Tibial artery (tissue), 4 donors: Measurements from ENCODE around the gene MARCHF7.
"Not testable (repeated sequence)": the region's sequence is repeated elsewhere in the genome, so short reads cannot be mapped to it uniquely, and the experiment has no call there.

Experiments used
- DNase-seq, 2 donors: peaks; one replicate each; pipeline ENCODE4 v3.0.0-alpha.2; 2019
- H3K27ac ChIP-seq, 2 donors: fragments of 200-600 bp; sonication (generic) in 1 of 2; 1 replicate in 1 of 2; 2 replicates in 1 of 2; pipeline ENCODE4 v1.5.1; 2018 to 2019; ENCODE audit warnings: mild to moderate bottlenecking in 1 of 2
- H3K27me3 ChIP-seq, 2 donors: fragments of 200-600 bp; sonication (generic) in 1 of 2; one replicate each; pipeline versions ENCODE4 v1.5.1 to v1.6.0; 2016 to 2019
- H3K36me3 ChIP-seq, 3 donors: fragments of 200-600 bp; sonication (generic) in 2 of 3; one replicate each; pipeline ENCODE4 v1.5.1; 2016 to 2019; ENCODE audit warnings: mild to moderate bottlenecking in 2 of 3
- H3K4me1 ChIP-seq, 4 donors: fragments of 200-600 bp; sonication (generic) in 2 of 4; 1 replicate in 3 of 4; 2 replicates in 1 of 4; pipeline ENCODE4 v1.5.1; 2016 to 2019
- H3K4me3 ChIP-seq, 2 donors: fragments of 200-600 bp; sonication (generic) in 1 of 2; 1 replicate in 1 of 2; 2 replicates in 1 of 2; pipeline ENCODE4 v1.5.1; 2018 to 2019; ENCODE audit warnings: mild to moderate bottlenecking in 2 of 2
- H3K9me3 ChIP-seq, 3 donors: fragments of 200-600 bp; sonication (generic) in 1 of 3; one replicate each; pipeline ENCODE4 v1.5.1; 2016 to 2019
- CTCF ChIP-seq, 2 experiments: fragments of 200-600 bp in 1 of 2; fragments of 450-650 bp in 1 of 2; IDR thresholded peaks; one replicate each; pipeline ENCODE4 v1.5.1; 2017 to 2019; ENCODE audit warnings: antibody characterized with exemption in 2 of 2, mild to moderate bottlenecking in 1 of 2, moderate library complexity in 1 of 2
- intact Hi-C: fragments of 100-400 bp; cut with DNase I; formaldehyde crosslinking; loops from one replicate; pipeline ENCODE4 v1.15.0; 2023; ENCODE audit warnings: low total_unique reads

The MARCHF7 gene

GRCh38 chr2:159722580-159722979, 10.3 kb downstream of the MARCHF7 start:
- TF ChIP-seq CTCF (IDR thresholded peaks at IDR 0.05), result no peak
- DNase-seq, result no peak
- Histone ChIP-seq H3K27ac (no peak overlapping the region), H3K27me3 (no peaks in the 10 kb centered on the region), H3K9me3 (no peaks in the 10 kb centered on the region), H3K4me3 (no peak overlapping the region), H3K4me1 (peaks cover 0 to 57% (median 26%) of the 10 kb centered on the region in 4 donors), H3K36me3 (peaks cover 17 to 31% (median 25%) of the 10 kb centered on the region in 3 donors)
- intact Hi-C loops, result no loop called here

GRCh38 chr2:159724795-159725572, 12.7 kb downstream of the MARCHF7 start:
- H3K27me3 ChIP-seq, intact Hi-C loops, H3K4me3 ChIP-seq, H3K27ac ChIP-seq, H3K9me3 ChIP-seq, DNase-seq: not testable (repeated sequence)
- Histone ChIP-seq H3K4me1 (peaks cover 0 to 50% (median 15%) of the 10 kb centered on the region in 4 donors), H3K36me3 (peaks cover 17 to 30% (median 22%) of the 10 kb centered on the region in 3 donors)

- TF ChIP-seq CTCF (IDR thresholded peaks at IDR 0.05), result no peak
- intact Hi-C loops, result no loop called here
- DNase-seq, result no peak
- Histone ChIP-seq H3K27ac (no peak overlapping the region), H3K36me3 (peaks cover 17 to 30% (median 20%) of the 10 kb centered on the region in 3 donors), H3K9me3 (no peaks in the 10 kb centered on the region), H3K4me3 (no peak overlapping the region), H3K4me1 (peaks cover 0 to 46% (median 12%) of the 10 kb centered on the region in 4 donors), H3K27me3 (no peaks in the 10 kb centered on the region)
Observed at GRCh38 chr2:159725713-159726112, 13.4 kb downstream of the MARCHF7 start.

GRCh38 chr2:159728629-159729028, 16.3 kb downstream of the MARCHF7 start:
- Histone ChIP-seq H3K27me3 (no peaks in the 10 kb centered on the region), H3K4me3 (no peak overlapping the region), H3K27ac (no peak overlapping the region), H3K9me3 (no peaks in the 10 kb centered on the region), H3K36me3 (peaks cover 36 to 49% (median 42%) of the 10 kb centered on the region in 3 donors), H3K4me1 (peaks cover 0 to 25% (median 4%) of the 10 kb centered on the region in 4 donors)
- intact Hi-C loops, result no loop called here
- DNase-seq, result no peak
- TF ChIP-seq CTCF (IDR thresholded peaks at IDR 0.05), result no peak

- no peaks in the 10 kb centered on the region for H3K9me3 ChIP-seq
- peaks cover 0 to 46% (median 0%) of the 10 kb centered on the region in 4 donors for H3K4me1 ChIP-seq
- no peak overlapping the region for H3K4me3 ChIP-seq
- intact Hi-C loops, result no loop called here
- no peak overlapping the region for H3K27ac ChIP-seq
- peaks cover 28 to 68% (median 54%) of the 10 kb centered on the region in 3 donors for H3K36me3 ChIP-seq
- no peak for TF ChIP-seq CTCF (IDR thresholded peaks at IDR 0.05)
- DNase-seq, result no peak
- H3K27me3 ChIP-seq, result no peaks in the 10 kb centered on the region
Observed at GRCh38 chr2:159735648-159736047, 23.3 kb downstream of the MARCHF7 start.

- no peak overlapping the region for H3K27ac ChIP-seq
- H3K4me1 ChIP-seq, result peaks cover 0 to 50% (median 0%) of the 10 kb centered on the region in 4 donors
- no peak overlapping the region for H3K4me3 ChIP-seq
- intact Hi-C loops, result no loop called here
- H3K27me3 ChIP-seq, result no peaks in the 10 kb centered on the region
- H3K36me3 ChIP-seq, result peaks cover 24 to 64% (median 50%) of the 10 kb centered on the region in 3 donors
- no peaks in the 10 kb centered on the region for H3K9me3 ChIP-seq
- DNase-seq, result no peak
- no peak for TF ChIP-seq CTCF (IDR thresholded peaks at IDR 0.05)
Observed at GRCh38 chr2:159736048-159736447, 23.7 kb downstream of the MARCHF7 start.
